Kidney epithelial cell (primary cell): ENCODE measurements around the gene NWD2. TPM values are rescaled to one million over a fixed set of nuclear protein-coding genes. Genes with fewer than 3 reads are reported as not detected.

Experiments
- DNase-seq: peaks from one replicate; pipeline ENCODE4 v3.0.0-alpha.2; 2010; ENCODE audit warnings: low read depth
- H3K27me3 ChIP-seq: 2 replicates; pipeline ENCODE4 v1.6.0; 2011; ENCODE audit warnings: low read length; ENCODE audit not compliant: control insufficient read depth, insufficient read depth
- H3K36me3 ChIP-seq: 2 replicates; pipeline ENCODE4 v1.5.1; 2011; ENCODE audit warnings: low read length; ENCODE audit not compliant: control insufficient read depth, insufficient read depth
- H3K4me3 ChIP-seq: 2 replicates; pipeline ENCODE4 v1.5.1; 2011; ENCODE audit warnings: low read depth, mild to moderate bottlenecking, control low read depth, low read length
- CTCF ChIP-seq: IDR thresholded peaks from 2 replicates; pipeline ENCODE4 v1.5.1; 2011; ENCODE audit warnings: mild to moderate bottlenecking, moderate library complexity, low read length, control low read depth, inconsistent platforms; ENCODE audit not compliant: insufficient read depth, poor library complexity, severe bottlenecking
- total RNA-seq: library from RNA; depleted of rRNA; stranded (reverse); fragments of >200 nt; gene quantifications from 2 replicates; pipeline ENCODE4 v1.2.3, GENCODE V29; 2015

Gene NWD2
- total RNA-seq, 1 donor from 2014 or later, result 0.04 TPM

- H3K4me3 ChIP-seq, result no peak overlapping the region
- no peaks in the 10 kb centered on the region for H3K36me3 ChIP-seq
- no peak for DNase-seq
- H3K27me3 ChIP-seq, result no peaks in the 10 kb centered on the region
- no peak for TF ChIP-seq CTCF
These were observed 198.6 kb downstream of the NWD2 start for GRCh38 chr4:37443137-37443536.

- no peak overlapping the region for H3K4me3 ChIP-seq
- no peaks in the 10 kb centered on the region for H3K36me3 ChIP-seq
- H3K27me3 ChIP-seq, result no peaks in the 10 kb centered on the region
- no peak for DNase-seq
- no peak for TF ChIP-seq CTCF
These were observed 200.5 kb downstream of the NWD2 start for GRCh38 chr4:37445023-37445422.

- H3K27me3 ChIP-seq, result no peaks in the 10 kb centered on the region
- H3K36me3 ChIP-seq, result no peaks in the 10 kb centered on the region
- TF ChIP-seq CTCF, result no peak
- no peak overlapping the region for H3K4me3 ChIP-seq
- peak; percentile 12 for DNase-seq
These were observed 201.5 kb downstream of the NWD2 start for GRCh38 chr4:37446016-37446415.

- no peak for DNase-seq
- no peak for TF ChIP-seq CTCF
- no peak overlapping the region for H3K4me3 ChIP-seq
- H3K36me3 ChIP-seq, result no peaks in the 10 kb centered on the region
- H3K27me3 ChIP-seq, result no peaks in the 10 kb centered on the region
These were observed 203.3 kb downstream of the NWD2 start for GRCh38 chr4:37447886-37448285.

GRCh38 chr4:37450309-37450708 is 205.8 kb downstream of the NWD2 start:
- TF ChIP-seq CTCF, result no peak
- H3K4me3 ChIP-seq, result no peak overlapping the region
- DNase-seq, result no peak
- H3K27me3 ChIP-seq, result no peaks in the 10 kb centered on the region
- no peaks in the 10 kb centered on the region for H3K36me3 ChIP-seq

GRCh38 chr4:37450911-37451310 is 206.4 kb downstream of the NWD2 start:
- Histone ChIP-seq H3K4me3 (no peak overlapping the region), H3K36me3 (no peaks in the 10 kb centered on the region), H3K27me3 (no peaks in the 10 kb centered on the region)
- TF ChIP-seq CTCF, result no peak
- no peak for DNase-seq
